GM13976 (cell line): ENCODE measurements around the gene KCNC4.

Experiments used
- DNase-seq: peaks from one replicate; pipeline ENCODE4 v3.0.0; 2012; ENCODE audit warnings: low spot score
- CTCF ChIP-seq: IDR thresholded peaks from 2 replicates; pipeline ENCODE4 v1.5.1; 2012; ENCODE audit warnings: borderline replicate concordance, mild to moderate bottlenecking; ENCODE audit not compliant: insufficient read depth; ENCODE audit errors: extremely low read depth, missing control alignments, control extremely low read depth
- in situ Hi-C: fragments of 300-500 bp; cut with MboI; formaldehyde crosslinking; loops from one replicate; pipeline ENCODE4 v1.12.0; 2022; ENCODE audit warnings: low sequenced_read_pairs, mixed read lengths, inconsistent platforms; ENCODE audit not compliant: unreplicated experiment

KCNC4 gene

GRCh38 chr1:110187139-110187890 lies 22.8 kb upstream of the KCNC4 start:
- TF ChIP-seq CTCF = no peak
- DNase-seq = no peak
- in situ Hi-C loops = no loop called here

GRCh38 chr1:110188035-110188618 lies 22.0 kb upstream of the KCNC4 start:
- no peak for TF ChIP-seq CTCF
- in situ Hi-C loops = no loop called here
- DNase-seq = no peak

- in situ Hi-C loops = no loop called here
- TF ChIP-seq CTCF = no peak
These were observed 20.9 kb upstream of the KCNC4 start for GRCh38 chr1:110189181-110189580.

GRCh38 chr1:110190282-110190929 lies 19.7 kb upstream of the KCNC4 start:
- no peak for TF ChIP-seq CTCF
- in situ Hi-C loops = no loop called here
- DNase-seq = no peak

More at GRCh38 chr1:110189181-110189580, 20.9 kb upstream of the KCNC4 start:
- no peak for DNase-seq

GRCh38 chr1:110192541-110192940 lies 17.6 kb upstream of the KCNC4 start:
- in situ Hi-C loops = no loop called here
- no peak for DNase-seq
- TF ChIP-seq CTCF = no peak

GRCh38 chr1:110195196-110195595 lies 14.9 kb upstream of the KCNC4 start:
- no peak for DNase-seq
- TF ChIP-seq CTCF = no peak
- in situ Hi-C loops = no loop called here
